Panc1 (cell line): ENCODE data around the gene KIRREL3.

Experiments
- CTCF ChIP-seq: fragments of 450-650 bp; IDR thresholded peaks from 2 replicates; pipeline ENCODE4 v1.5.1; 2017; ENCODE audit warnings: mild to moderate bottlenecking
- POLR2AphosphoS5 ChIP-seq: IDR thresholded peaks from 2 replicates; pipeline ENCODE4 v1.6.1; 2012; ENCODE audit warnings: mild to moderate bottlenecking, low read depth, low read length, moderate library complexity
- SIN3A ChIP-seq: IDR thresholded peaks from 2 replicates; pipeline ENCODE4 v1.6.1; 2012; ENCODE audit warnings: low read depth, mild to moderate bottlenecking, low read length, moderate library complexity, borderline replicate concordance; ENCODE audit not compliant: insufficient read depth

GRCh38 chr11:126800009-126800408 lies 200.6 kb downstream of the KIRREL3 start:
- TF ChIP-seq CTCF (no peak), POLR2AphosphoS5 (no peak), SIN3A (no peak)
